Heart left ventricle (tissue), 16 donors: ENCODE measurements around the gene SPEF1. TPM values are rescaled to one million over a fixed set of nuclear protein-coding genes. Genes with fewer than 3 reads are reported as not detected.

Experiments used
- ATAC-seq, 4 donors: fragments of 200-7000 bp; cut with Tn5 transposase; one replicate each; pipeline ENCODE4 v1.9.1; 2020 to 2022; ENCODE audit warnings: moderate library complexity in 4 of 4, mild to moderate bottlenecking in 3 of 4, moderate number of reproducible peaks in 1 of 4
- DNase-seq, 5 donors: peaks; one replicate each; pipeline ENCODE4 v3.0.0-alpha.2; 2020
- H3K27ac ChIP-seq, 12 donors: fragments of 200-600 bp; sonication (generic) in 4 of 12; one replicate each; pipeline versions ENCODE4 v1.5.0 to v1.8.0; 2016 to 2022; ENCODE audit warnings: mild to moderate bottlenecking in 2 of 12
- H3K27me3 ChIP-seq, 9 donors: fragments of 200-600 bp; sonication (generic) in 2 of 9; one replicate each; pipeline versions ENCODE4 v1.5.1 to v1.8.0; 2016 to 2022; ENCODE audit warnings: mild to moderate bottlenecking in 3 of 9
- H3K36me3 ChIP-seq, 9 donors: fragments of 200-600 bp; sonication (generic) in 2 of 9; one replicate each; pipeline versions ENCODE4 v1.5.0 to v1.8.0; 2018 to 2022; ENCODE audit warnings: mild to moderate bottlenecking in 2 of 9
- H3K4me1 ChIP-seq, 12 donors: fragments of 200-600 bp; sonication (generic) in 4 of 12; one replicate each; pipeline versions ENCODE4 v1.5.0 to v1.8.0; 2016 to 2022; ENCODE audit warnings: mild to moderate bottlenecking in 3 of 12
- H3K4me3 ChIP-seq, 12 donors: fragments of 200-600 bp; sonication (generic) in 4 of 12; one replicate each; pipeline versions ENCODE4 v1.5.0 to v1.8.0; 2017 to 2022; ENCODE audit warnings: mild to moderate bottlenecking in 9 of 12, moderate library complexity in 4 of 12
- H3K9me3 ChIP-seq, 12 donors: fragments of 200-600 bp; sonication (generic) in 4 of 12; one replicate each; pipeline versions ENCODE4 v1.5.0 to v1.8.0; 2016 to 2022; ENCODE audit warnings: mild to moderate bottlenecking in 1 of 12
- POLR2A ChIP-seq, 2 donors: fragments of 450-650 bp; IDR thresholded peaks; one replicate each; pipeline ENCODE4 v1.6.1; 2017; ENCODE audit warnings: antibody characterized with exemption in 2 of 2, mild to moderate bottlenecking in 2 of 2, moderate library complexity in 2 of 2
- WGBS, 4 donors: extraction: QIAGEN DNeasy Blood & Tissue Kit in 2 of 4; methylation state at CpG; one replicate each; pipeline versions ENCODE4 v1.1.5 to v1.1.7; 2013 to 2018; 5-methylcytosine and 5-hydroxymethylcytosine counted together
- intact Hi-C, 10 donors: fragments of 100-400 bp; cut with DNase I; formaldehyde crosslinking; loops; one replicate each; pipeline versions ENCODE4 v1.11.1 to v1.14.2; 2022
- polyA plus RNA-seq, 2 donors: library from polyadenylated mRNA; stranded (reverse); fragments of 200-250 nt; gene quantifications; one replicate each; pipeline ENCODE4 v1.2.3, GENCODE V29; 2013
- total RNA-seq, 9 donors: library from RNA; depleted of rRNA in 2 of 9; stranded (reverse); fragments of >200 nt in 2 of 9; fragmentation: NEBNext Ultra II Directional in 3 of 9; extraction: Animal tissue kit (Norgen Biotek cat#: 25700) in 3 of 9; gene quantifications; one replicate each; pipeline versions ENCODE4 v1.1.0 to v1.2.4, GENCODE V29; 2016 to 2023
- TF ChIP-seq, protein P1 (sequence below), 12 donors: fragments of 200-600 bp; sonication (generic) in 4 of 12; IDR thresholded peaks; one replicate each; pipeline versions ENCODE4 v1.5.0 to v1.8.0; 2018 to 2022; ENCODE audit warnings: antibody characterized with exemption in 12 of 12, mild to moderate bottlenecking in 5 of 12
- donor health status: ischemic (EF 13 %, LVEDD 7.1; RV severe dilation, severe dysfunction).
- donor health status: healthy with polysubstance abuse.
- donor health status: DM: no; HTN: yes; CAD: no.
- donor health status: DM: no; HTN: no; CAD: no.
- donor health status: ischemic (EF 25% LVEDD 6.9; RV normal size, moderate dysfunction).
- donor health status: ischemic (EF 25% LVEDD 5.7; RV mildly dilated, moderate dysfunction).
- donor health status: healthy.
- donor health status: DM: yes; HTN: yes; CAD: no.
- donor health status: ischemic (EF 35%, LVEDD 5.7; RV mildly dilated, moderate dysfunction).
- donor health status: nonischemic (EF 11% LVEDD 7.7; RV severe dilation, severe dysfunction).
- donor health status: DM: yes; HTN: yes; CAD: no.
- donor health status: PGD.
- donor health status: ischemic (EF 29% LVEDD 5.4; RV normal size, mild dysfunction).
- donor health status: nonischemic (EF 23%, LVEDD 6.1; RV moderate dilation, normal function).

Gene SPEF1
- total and polyA plus RNA-seq, 11 donors = 0.11 to 0.65 (median 0.19) TPM; not detected in 5

DNA sequence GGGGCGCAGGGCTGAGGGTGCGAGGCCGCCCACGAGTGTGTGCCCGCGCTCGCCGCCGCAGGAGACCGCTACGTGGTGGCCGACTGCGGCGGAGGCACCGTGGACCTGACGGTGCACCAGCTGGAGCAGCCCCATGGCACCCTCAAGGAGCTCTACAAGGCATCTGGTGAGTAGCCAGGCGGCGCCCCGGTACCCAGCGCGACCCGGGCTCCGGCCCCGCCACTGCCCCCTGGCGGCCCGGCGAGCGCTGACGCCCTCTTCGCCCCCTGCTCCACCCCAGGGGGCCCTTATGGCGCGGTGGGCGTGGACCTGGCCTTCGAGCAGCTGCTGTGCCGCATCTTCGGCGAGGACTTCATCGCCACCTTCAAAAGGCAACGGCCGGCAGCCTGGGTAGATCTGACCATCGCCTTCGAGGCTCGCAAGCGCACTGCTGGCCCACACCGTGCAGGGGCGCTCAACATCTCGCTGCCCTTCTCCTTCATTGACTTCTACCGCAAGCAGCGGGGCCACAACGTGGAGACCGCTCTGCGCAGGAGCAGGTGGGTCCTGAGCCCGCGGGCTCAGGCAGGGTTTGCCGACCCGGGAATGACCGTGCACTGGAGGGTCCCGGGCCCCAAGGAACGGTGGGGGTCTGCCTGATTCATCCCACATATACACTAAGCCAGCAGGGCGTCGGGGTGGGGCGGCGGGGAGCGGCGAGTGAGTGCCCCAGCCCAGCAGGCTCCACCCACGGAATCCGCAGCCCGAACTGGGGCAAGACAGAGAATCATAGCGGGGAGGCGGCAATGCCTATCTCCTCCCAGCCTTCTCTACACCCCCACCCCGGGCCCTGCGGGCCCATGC, 31.3 kb downstream of the SPEF1 start:
- DNase-seq = no peak
- H3K4me3 ChIP-seq = peak overlapping the region in 5 of 12 donors; percentile 2 to 26 (median 9)
- TF ChIP-seq, protein P1, sequence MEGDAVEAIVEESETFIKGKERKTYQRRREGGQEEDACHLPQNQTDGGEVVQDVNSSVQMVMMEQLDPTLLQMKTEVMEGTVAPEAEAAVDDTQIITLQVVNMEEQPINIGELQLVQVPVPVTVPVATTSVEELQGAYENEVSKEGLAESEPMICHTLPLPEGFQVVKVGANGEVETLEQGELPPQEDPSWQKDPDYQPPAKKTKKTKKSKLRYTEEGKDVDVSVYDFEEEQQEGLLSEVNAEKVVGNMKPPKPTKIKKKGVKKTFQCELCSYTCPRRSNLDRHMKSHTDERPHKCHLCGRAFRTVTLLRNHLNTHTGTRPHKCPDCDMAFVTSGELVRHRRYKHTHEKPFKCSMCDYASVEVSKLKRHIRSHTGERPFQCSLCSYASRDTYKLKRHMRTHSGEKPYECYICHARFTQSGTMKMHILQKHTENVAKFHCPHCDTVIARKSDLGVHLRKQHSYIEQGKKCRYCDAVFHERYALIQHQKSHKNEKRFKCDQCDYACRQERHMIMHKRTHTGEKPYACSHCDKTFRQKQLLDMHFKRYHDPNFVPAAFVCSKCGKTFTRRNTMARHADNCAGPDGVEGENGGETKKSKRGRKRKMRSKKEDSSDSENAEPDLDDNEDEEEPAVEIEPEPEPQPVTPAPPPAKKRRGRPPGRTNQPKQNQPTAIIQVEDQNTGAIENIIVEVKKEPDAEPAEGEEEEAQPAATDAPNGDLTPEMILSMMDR (IDR thresholded peaks at IDR 0.05) = peak; percentile 42 to 72 (median 56)
- no peak for TF ChIP-seq POLR2A (IDR thresholded peaks at IDR 0.05)
- intact Hi-C loops = loop anchor here in 5 of 10 donors (5.0 kb wide), 1 partner anchor 33 kb away; no protein-coding TSS in a partner anchor
- H3K27me3 ChIP-seq = peaks cover 0 to 13% (median 0%) of the 10 kb centered on the region in 9 donors
- H3K9me3 ChIP-seq = no peaks in the 10 kb centered on the region
- H3K4me1 ChIP-seq = peaks cover 0 to 55% (median 8%) of the 10 kb centered on the region in 12 donors
- H3K36me3 ChIP-seq = peaks cover 0 to 59% (median 38%) of the 10 kb centered on the region in 9 donors
- 41 to 68% (median 58%) methylated on average over 29 to 72 of the region's 72 CpGs for WGBS, 4 donors
- no peak overlapping the region for H3K27ac ChIP-seq
- peak in 1 of 4 donors; percentile 20 for ATAC-seq

DNA sequence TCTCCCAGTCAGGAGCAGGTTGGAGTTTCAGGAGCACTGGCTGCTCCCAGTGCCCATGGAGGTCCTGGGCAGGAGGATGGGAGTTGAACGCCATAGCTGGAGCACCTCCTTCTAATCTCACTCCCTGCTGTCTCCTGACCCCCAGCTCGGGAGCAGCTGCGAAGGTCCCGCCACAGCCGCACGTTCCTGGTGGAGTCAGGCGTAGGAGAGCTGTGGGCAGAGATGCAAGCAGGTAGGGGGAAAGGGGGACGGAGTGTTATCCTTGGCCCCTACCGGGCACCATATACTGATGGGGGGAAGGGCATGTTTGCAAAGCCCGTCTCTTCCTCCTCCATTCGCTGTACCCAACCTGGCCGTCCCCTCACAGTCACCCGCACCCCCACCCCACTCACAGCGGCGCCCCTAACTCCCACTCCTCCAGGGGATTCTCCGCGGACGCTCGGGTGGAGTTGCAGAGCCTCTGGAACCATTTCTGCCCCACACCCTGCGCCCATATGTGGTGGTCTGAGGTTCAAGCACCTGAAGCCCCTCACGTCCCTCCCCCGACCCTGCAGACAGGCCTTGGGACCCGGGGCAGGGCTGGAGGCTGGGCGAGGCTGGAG, 32.1 kb downstream of the SPEF1 start:
- Histone ChIP-seq H3K36me3 (peaks cover 0 to 66% (median 43%) of the 10 kb centered on the region in 9 donors), H3K4me3 (peak overlapping the region in 4 of 12 donors; percentile 2 to 26 (median 12)), H3K27me3 (peaks cover 0 to 17% (median 0%) of the 10 kb centered on the region in 9 donors), H3K9me3 (no peaks in the 10 kb centered on the region), H3K4me1 (peaks cover 0 to 56% (median 11%) of the 10 kb centered on the region in 12 donors), H3K27ac (no peak overlapping the region)
- intact Hi-C loops = no loop called here
- no peak for TF ChIP-seq POLR2A (IDR thresholded peaks at IDR 0.05)
- TF ChIP-seq, protein P1 (IDR thresholded peaks at IDR 0.05) = no peak
- ATAC-seq (no peak), DNase-seq (no peak)
- 74 to 85% (median 76%) methylated on average over 16 to 24 of the region's 24 CpGs for WGBS, 4 donors

DNA sequence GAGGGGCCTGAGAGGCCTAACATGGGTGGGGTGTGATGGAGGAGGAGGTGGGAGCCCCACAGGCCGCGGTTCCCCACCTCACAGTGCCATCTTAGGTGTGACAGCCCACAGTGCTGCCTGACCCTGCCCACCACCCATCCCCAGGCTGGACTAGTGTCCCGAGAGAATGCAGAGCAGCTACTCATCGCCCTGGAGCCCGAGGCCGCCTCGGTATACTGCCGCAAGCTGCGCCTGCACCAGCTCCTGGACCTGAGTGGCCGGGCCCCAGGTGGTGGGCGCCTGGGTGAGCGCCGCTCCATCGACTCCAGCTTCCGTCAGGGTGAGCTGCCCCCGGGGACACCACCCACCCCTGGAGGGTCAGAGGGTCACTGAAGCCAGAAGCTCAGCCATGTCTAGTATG, 33.2 kb downstream of the SPEF1 start:
- H3K36me3 ChIP-seq = peaks cover 0 to 77% (median 46%) of the 10 kb centered on the region in 9 donors
- no peak overlapping the region for H3K27ac ChIP-seq
- H3K4me1 ChIP-seq = peaks cover 0 to 45% (median 10%) of the 10 kb centered on the region in 12 donors
- no peak for DNase-seq
- TF ChIP-seq, protein P1 (IDR thresholded peaks at IDR 0.05) = no peak
- no peak for TF ChIP-seq POLR2A (IDR thresholded peaks at IDR 0.05)
- H3K4me3 ChIP-seq = no peak overlapping the region
- 91 to 100% (median 94%) methylated on average over 3 to 16 of the region's 16 CpGs for WGBS, 4 donors
- no peak for ATAC-seq
- intact Hi-C loops = no loop called here
- no peaks in the 10 kb centered on the region for H3K9me3 ChIP-seq
- peaks cover 0 to 17% (median 0%) of the 10 kb centered on the region in 9 donors for H3K27me3 ChIP-seq

DNA sequence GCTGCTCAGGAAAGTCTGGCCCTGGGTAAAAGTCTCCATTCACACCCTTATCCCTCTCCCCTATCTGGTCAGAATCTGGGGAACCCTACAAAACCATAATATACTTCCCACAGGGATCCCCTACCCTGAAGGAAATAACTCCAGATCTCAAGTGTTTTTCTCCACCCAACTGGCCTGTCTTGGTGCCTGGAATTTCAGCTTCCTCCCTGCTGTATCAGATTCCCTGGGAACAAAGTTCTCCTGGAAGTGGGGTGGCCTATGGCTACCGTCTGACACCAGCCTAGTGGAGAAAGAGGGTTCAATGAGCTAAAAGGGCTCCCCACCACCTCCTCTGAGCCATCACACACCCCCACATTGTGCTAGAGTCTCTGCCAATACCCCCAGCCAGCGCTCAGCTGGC, 33.8 kb downstream of the SPEF1 start:
- no peak for ATAC-seq
- intact Hi-C loops = no loop called here
- WGBS, 4 donors = 69 to 92% (median 88%) methylated on average over 2 of the region's 2 CpGs
- Histone ChIP-seq H3K27me3 (peaks cover 0 to 17% (median 0%) of the 10 kb centered on the region in 9 donors), H3K9me3 (no peaks in the 10 kb centered on the region), H3K27ac (no peak overlapping the region), H3K4me1 (peaks cover 0 to 39% (median 7%) of the 10 kb centered on the region in 12 donors), H3K4me3 (no peak overlapping the region), H3K36me3 (peaks cover 0 to 80% (median 46%) of the 10 kb centered on the region in 9 donors)
- DNase-seq = no peak
- no peak for TF ChIP-seq POLR2A (IDR thresholded peaks at IDR 0.05)
- TF ChIP-seq, protein P1 (IDR thresholded peaks at IDR 0.05) = no peak
